A549 (cell line): ENCODE data around the gene MAST2.

Experiments
- BHLHE40 ChIP-seq: IDR thresholded peaks from 2 replicates; pipeline ENCODE4 v1.6.1; 2012; ENCODE audit warnings: low read depth, low read length, inconsistent platforms
- CEBPB ChIP-seq, 2 experiments: fragments of >200 bp in 1 of 2; sonication (Bioruptor Twin) in 1 of 2; formaldehyde crosslinking in 1 of 2; IDR thresholded peaks; 2 replicates each; pipeline ENCODE4 v1.6.1; 2012 to 2016
- CTCF ChIP-seq: fragments of >200 bp; sonication (Bioruptor Twin); formaldehyde crosslinking; IDR thresholded peaks from 3 replicates; pipeline ENCODE4 v1.5.1; 2016
- EHMT2 ChIP-seq: fragments of 200-600 bp; sonication (generic); IDR thresholded peaks from 2 replicates; pipeline ENCODE4 v1.6.1; 2016; ENCODE audit warnings: antibody characterized with exemption, low read depth, mild to moderate bottlenecking, moderate library complexity
- ESRRA ChIP-seq: fragments of 150-350 bp; IDR thresholded peaks from 2 replicates; pipeline ENCODE4 v1.6.1; 2014; ENCODE audit warnings: mild to moderate bottlenecking, low read length, borderline replicate concordance
- GATA3 ChIP-seq: IDR thresholded peaks from 2 replicates; pipeline ENCODE4 v1.6.1; 2012; ENCODE audit warnings: borderline replicate concordance
- HDAC2 ChIP-seq: fragments of 200-600 bp; sonication (generic); IDR thresholded peaks from 2 replicates; pipeline ENCODE4 v1.6.1; 2016
- MAFK ChIP-seq: fragments of 450-650 bp; IDR thresholded peaks from 2 replicates; pipeline ENCODE4 v1.6.1; 2014; ENCODE audit not compliant: partially characterized antibody
- MAX ChIP-seq: IDR thresholded peaks from 2 replicates; pipeline ENCODE4 v1.6.1; 2012
- POLR2A ChIP-seq: IDR thresholded peaks from 2 replicates; pipeline ENCODE4 v1.6.1; 2012; ENCODE audit warnings: mild to moderate bottlenecking, low read length
- RAD21 ChIP-seq, 2 experiments: fragments of >200 bp in 1 of 2; sonication (Bioruptor Twin) in 1 of 2; formaldehyde crosslinking in 1 of 2; IDR thresholded peaks in 1 of 2; conservative IDR thresholded peaks in 1 of 2; 2 replicates in 1 of 2; 3 replicates in 1 of 2; pipeline ENCODE4 v1.6.1; 2012 to 2018; ENCODE audit warnings: inconsistent platforms in 1 of 2
- REST ChIP-seq: fragments of 200-600 bp; sonication (generic); IDR thresholded peaks from 2 replicates; pipeline ENCODE4 v1.6.1; 2016; ENCODE audit warnings: antibody characterized with exemption, mild to moderate bottlenecking, moderate library complexity
- RFX5 ChIP-seq: fragments of 450-650 bp; IDR thresholded peaks from 2 replicates; pipeline ENCODE4 v1.7.1; 2014; ENCODE audit warnings: antibody characterized with exemption, mild to moderate bottlenecking, moderate library complexity
- TP53 ChIP-seq: fragments of 250-450 bp; sonication (Bioruptor Pico); IDR thresholded peaks from 2 replicates; pipeline ENCODE4 v1.5.0; 2021; ENCODE audit warnings: mild to moderate bottlenecking, moderate library complexity

- TF ChIP-seq MAX (no peak), RAD21 (conservative IDR thresholded peaks at IDR 0.05 in 1 of 2, IDR thresholded peaks at IDR 0.05 in 1 of 2) (no peak), REST (no peak), MAFK (no peak), ESRRA (no peak), BHLHE40 (no peak), CEBPB (IDR thresholded peaks at IDR 0.05) (no peak), POLR2A (no peak), GATA3 (no peak), CTCF (no peak), TP53 (CRISPR knock-in tag) (no peak), HDAC2 (no peak), EHMT2 (no peak), RFX5 (no peak)
Observed at GRCh38 chr1:45928486-45929205, 125.2 kb downstream of the MAST2 start.
